Keratinocyte (primary cell): ENCODE results near the gene PSD2.

ENCODE experiments used
- EZH2 ChIP-seq: IDR thresholded peaks from one replicate; pipeline ENCODE4 v1.6.1; 2012; ENCODE audit warnings: inconsistent platforms, mild to moderate bottlenecking, low read length, moderate library complexity
- TF ChIP-seq, protein P1 (sequence below), 3 experiments: IDR thresholded peaks in 1 of 3; conservative IDR thresholded peaks in 1 of 3; optimal IDR thresholded peaks in 1 of 3; 2 replicates in 2 of 3; 3 replicates in 1 of 3; pipeline versions ENCODE3 to v1.5.1; 2011; ENCODE audit warnings: low read length in 3 of 3, mild to moderate bottlenecking in 3 of 3, moderate library complexity in 2 of 3, control low read depth in 1 of 3, inconsistent platforms in 1 of 3; ENCODE audit not compliant: insufficient read depth in 2 of 3; ENCODE audit errors: extremely low read depth in 1 of 3

DNA sequence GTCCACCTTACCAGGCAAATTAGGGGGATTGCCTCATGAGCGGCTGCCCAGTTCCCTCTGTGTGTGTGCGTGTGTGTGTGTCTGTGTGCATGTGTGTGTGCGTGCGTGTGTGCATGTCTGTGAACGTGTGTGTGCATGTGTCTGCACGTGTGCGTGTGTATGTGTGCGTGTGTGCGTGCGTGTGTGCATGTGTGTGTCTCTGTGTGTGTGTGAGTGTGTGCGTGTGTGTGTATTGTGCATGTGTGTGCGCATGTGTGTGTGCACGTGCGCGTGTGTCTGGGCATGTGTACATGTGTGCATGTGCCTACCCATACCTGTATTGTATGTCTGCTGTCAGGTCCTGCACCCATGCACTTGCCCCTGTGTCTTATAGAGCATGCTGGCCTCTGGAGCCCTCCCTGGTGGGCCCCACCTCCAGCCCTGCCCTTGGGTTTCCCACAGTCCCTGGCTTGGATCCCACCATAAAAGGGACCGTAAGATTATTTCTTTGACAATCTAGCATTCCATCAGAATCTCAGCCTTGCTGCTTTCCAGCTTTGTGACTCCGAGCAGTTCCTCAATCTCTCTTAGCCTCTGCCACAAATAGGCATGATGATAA lies 9.3 kb downstream of the PSD2 start:
- TF ChIP-seq, protein P1, sequence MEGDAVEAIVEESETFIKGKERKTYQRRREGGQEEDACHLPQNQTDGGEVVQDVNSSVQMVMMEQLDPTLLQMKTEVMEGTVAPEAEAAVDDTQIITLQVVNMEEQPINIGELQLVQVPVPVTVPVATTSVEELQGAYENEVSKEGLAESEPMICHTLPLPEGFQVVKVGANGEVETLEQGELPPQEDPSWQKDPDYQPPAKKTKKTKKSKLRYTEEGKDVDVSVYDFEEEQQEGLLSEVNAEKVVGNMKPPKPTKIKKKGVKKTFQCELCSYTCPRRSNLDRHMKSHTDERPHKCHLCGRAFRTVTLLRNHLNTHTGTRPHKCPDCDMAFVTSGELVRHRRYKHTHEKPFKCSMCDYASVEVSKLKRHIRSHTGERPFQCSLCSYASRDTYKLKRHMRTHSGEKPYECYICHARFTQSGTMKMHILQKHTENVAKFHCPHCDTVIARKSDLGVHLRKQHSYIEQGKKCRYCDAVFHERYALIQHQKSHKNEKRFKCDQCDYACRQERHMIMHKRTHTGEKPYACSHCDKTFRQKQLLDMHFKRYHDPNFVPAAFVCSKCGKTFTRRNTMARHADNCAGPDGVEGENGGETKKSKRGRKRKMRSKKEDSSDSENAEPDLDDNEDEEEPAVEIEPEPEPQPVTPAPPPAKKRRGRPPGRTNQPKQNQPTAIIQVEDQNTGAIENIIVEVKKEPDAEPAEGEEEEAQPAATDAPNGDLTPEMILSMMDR (optimal IDR thresholded peaks at IDR 0.05 in 1 of 3, IDR thresholded peaks at IDR 0.05 in 1 of 3, conservative IDR thresholded peaks at IDR 0.05 in 1 of 3; ENCODE audit: extremely low read depth in 1 of 3, insufficient read depth in 2 of 3, low read length in 3 of 3): no peak
- TF ChIP-seq EZH2: no peak
